ENCODE data around the gene TRIM3. TPM values are rescaled to one million over a fixed set of nuclear protein-coding genes. Genes with fewer than 3 reads are reported as not detected.

TRIM3 gene
- total RNA-seq, 1 donor from 2014 or later = 18.9 TPM

GRCh38 chr11:6481012-6481923 is 7.5 kb upstream of the TRIM3 start, which contains the start of the genes ARFIP2 and TIMM10B:
Gene ARFIP2, minus strand, starts transcription at chr11:6481331. Its CDS starts 910 bp downstream, at chr11:6480421.
Gene TIMM10B, plus strand, starts transcription at chr11:6481501. Its CDS starts 16 bp downstream, at chr11:6481517.
- ATAC-seq = peak; percentile 97 to 99
- Histone ChIP-seq H3K4me3 (peak within 1 kb of the TSS; percentile 70), H3K4me1 (peaks cover 29% of the 10 kb centered on the region), H3K36me3 (peaks cover 79% of the 10 kb centered on the region), H3K27me3 (ENCODE audit: low read depth) (no peaks in the 10 kb centered on the region), H3K27ac (peak within 1 kb of the TSS; percentile 91), H3K9me3 (no peaks in the 10 kb centered on the region)
- TF ChIP-seq CTCF (IDR thresholded peaks at IDR 0.05) = no peak
- peak; percentile 100 for DNase-seq
- intact Hi-C loops (cut with DNase I) = no loop called here

GRCh38 chr11:6480299-6480914 is 6.7 kb upstream of the TRIM3 start:
- H3K4me3 ChIP-seq = peak overlapping the region; percentile 70
- intact Hi-C loops (cut with DNase I) = no loop called here
- H3K9me3 ChIP-seq = no peaks in the 10 kb centered on the region
- DNase-seq (no peak), ATAC-seq (no peak)
- peaks cover 70% of the 10 kb centered on the region for H3K36me3 ChIP-seq
- H3K27ac ChIP-seq = peak overlapping the region; percentile 91
- peaks cover 29% of the 10 kb centered on the region for H3K4me1 ChIP-seq
- no peak for TF ChIP-seq CTCF (IDR thresholded peaks at IDR 0.05)
- H3K27me3 ChIP-seq (ENCODE audit: low read depth) = no peaks in the 10 kb centered on the region

- no peak overlapping the region for H3K27ac ChIP-seq
- no peak for DNase-seq
- H3K4me1 ChIP-seq = peaks cover 25% of the 10 kb centered on the region
- H3K36me3 ChIP-seq = peaks cover 35% of the 10 kb centered on the region
- no peaks in the 10 kb centered on the region for H3K9me3 ChIP-seq
- no peak for TF ChIP-seq CTCF (IDR thresholded peaks at IDR 0.05)
- no peak for ATAC-seq
- intact Hi-C loops (cut with DNase I) = no loop called here
- H3K27me3 ChIP-seq (ENCODE audit: low read depth) = no peaks in the 10 kb centered on the region
- no peak overlapping the region for H3K4me3 ChIP-seq
Observed at GRCh38 chr11:6476571-6476970, 2.8 kb upstream of the TRIM3 start.

GRCh38 chr11:6475936-6476335 is 2.2 kb upstream of the TRIM3 start:
- no peaks in the 10 kb centered on the region for H3K9me3 ChIP-seq
- H3K27me3 ChIP-seq (ENCODE audit: low read depth) = no peaks in the 10 kb centered on the region
- no peak for TF ChIP-seq CTCF (IDR thresholded peaks at IDR 0.05)
- intact Hi-C loops (cut with DNase I) = no loop called here
- peaks cover 35% of the 10 kb centered on the region for H3K36me3 ChIP-seq
- H3K4me3 ChIP-seq = no peak overlapping the region
- no peak overlapping the region for H3K27ac ChIP-seq
- ATAC-seq (peak in 1 of 2 donors; percentile 2), DNase-seq (no peak)
- H3K4me1 ChIP-seq = peaks cover 25% of the 10 kb centered on the region

GRCh38 chr11:6474806-6475500 is 1.2 kb upstream of the TRIM3 start:
- peak overlapping the region; percentile 88 for H3K27ac ChIP-seq
- intact Hi-C loops (cut with DNase I) = no loop called here
- no peaks in the 10 kb centered on the region for H3K27me3 ChIP-seq (ENCODE audit: low read depth)
- no peak overlapping the region for H3K4me3 ChIP-seq
- no peaks in the 10 kb centered on the region for H3K9me3 ChIP-seq
- peaks cover 35% of the 10 kb centered on the region for H3K36me3 ChIP-seq
- TF ChIP-seq CTCF (IDR thresholded peaks at IDR 0.05) = no peak
- H3K4me1 ChIP-seq = peaks cover 17% of the 10 kb centered on the region
- DNase-seq = no peak
- no peak for ATAC-seq
